Endodermal cell (in vitro differentiated cells): ENCODE results near the gene SPATS2. TPM values are rescaled to one million over a fixed set of nuclear protein-coding genes. Genes with fewer than 3 reads are reported as not detected.
A peak's percentile ranks its signal among the peaks of the same experiment; 100 is the strongest.

Experiments used
- DNase-seq: peaks from one replicate; pipeline ENCODE4 v3.0.0-alpha.2; 2017
- H3K27ac ChIP-seq: 2 replicates; pipeline ENCODE4 v1.5.1; 2013; ENCODE audit warnings: mild to moderate bottlenecking, low read depth, low read length, moderate library complexity
- H3K27me3 ChIP-seq: 2 replicates; pipeline ENCODE4 v1.6.1; 2013; ENCODE audit warnings: mild to moderate bottlenecking, low read length, moderate library complexity; ENCODE audit not compliant: insufficient read depth, control insufficient read depth, poor library complexity, severe bottlenecking
- H3K36me3 ChIP-seq: 2 replicates; pipeline ENCODE4 v1.7.0; 2013; ENCODE audit warnings: mild to moderate bottlenecking, low read length, moderate library complexity; ENCODE audit not compliant: control insufficient read depth, insufficient read depth
- H3K4me1 ChIP-seq: one replicate; pipeline ENCODE4 v1.7.0; 2013; ENCODE audit warnings: low read length; ENCODE audit not compliant: control insufficient read depth, insufficient read depth
- H3K4me3 ChIP-seq: 2 replicates; pipeline ENCODE4 v1.5.1; 2013; ENCODE audit warnings: mild to moderate bottlenecking, low read length, moderate library complexity
- H3K9ac ChIP-seq: 2 replicates; pipeline ENCODE4 v1.6.1; 2013; ENCODE audit warnings: mild to moderate bottlenecking, low read length, moderate library complexity; ENCODE audit not compliant: poor library complexity, severe bottlenecking; ENCODE audit errors: extremely low read depth
- H3K9me3 ChIP-seq: 2 replicates; pipeline ENCODE4 v1.6.1; 2013; ENCODE audit warnings: mild to moderate bottlenecking, low read length, moderate library complexity; ENCODE audit not compliant: control insufficient read depth
- H3K27ac Mint-ChIP-seq: 2 replicates; pipeline ENCODE4 v1.8.0; 2020; ENCODE audit warnings: mixed read lengths
- H3K27me3 Mint-ChIP-seq: 2 replicates; pipeline ENCODE4 v1.8.0; 2021; ENCODE audit warnings: mild to moderate bottlenecking, mixed read lengths; ENCODE audit not compliant: insufficient read depth
- H3K36me3 Mint-ChIP-seq: 2 replicates; pipeline ENCODE4 v1.8.0; 2020; ENCODE audit warnings: low read depth, mixed read lengths
- H3K4me1 Mint-ChIP-seq: 2 replicates; pipeline ENCODE4 v1.8.0; 2020; ENCODE audit warnings: mixed read lengths
- H3K4me3 Mint-ChIP-seq: 2 replicates; pipeline ENCODE4 v1.8.0; 2020; ENCODE audit warnings: mild to moderate bottlenecking, moderate library complexity, mixed read lengths
- H3K9me3 Mint-ChIP-seq: 2 replicates; pipeline ENCODE4 v1.8.0; 2020; ENCODE audit warnings: mild to moderate bottlenecking, mixed read lengths
- WGBS, 2 experiments: methylation state at CpG; one replicate each; pipeline versions ENCODE4 v1.1.5 to v1.1.7; 2013; ENCODE audit warnings: missing lambda C conversion rate in 2 of 2, mixed read lengths in 1 of 2; ENCODE audit not compliant: insufficient coverage in 1 of 2, insufficient read length in 1 of 2; 5-methylcytosine and 5-hydroxymethylcytosine counted together
- total RNA-seq, 2 donors: library from RNA; stranded (reverse); fragmentation: NEBNext Ultra II Directional in 1 of 2; extraction: Animal tissue kit (Norgen Biotek cat#: 25700) in 1 of 2; gene quantifications; 2 replicates in 1 of 2; 3 replicates in 1 of 2; pipeline ENCODE4 v1.2.1, GENCODE V29; 2021
- TF ChIP-seq, protein P1 (sequence below): fragments of 200-600 bp; sonication (generic); conservative IDR thresholded peaks from 2 replicates; pipeline ENCODE4 v1.5.0; 2021; ENCODE audit warnings: antibody characterized with exemption, mild to moderate bottlenecking

The SPATS2 gene
- total RNA-seq, 2 donors from 2014 or later: 50.2 to 64.8 TPM

DNA sequence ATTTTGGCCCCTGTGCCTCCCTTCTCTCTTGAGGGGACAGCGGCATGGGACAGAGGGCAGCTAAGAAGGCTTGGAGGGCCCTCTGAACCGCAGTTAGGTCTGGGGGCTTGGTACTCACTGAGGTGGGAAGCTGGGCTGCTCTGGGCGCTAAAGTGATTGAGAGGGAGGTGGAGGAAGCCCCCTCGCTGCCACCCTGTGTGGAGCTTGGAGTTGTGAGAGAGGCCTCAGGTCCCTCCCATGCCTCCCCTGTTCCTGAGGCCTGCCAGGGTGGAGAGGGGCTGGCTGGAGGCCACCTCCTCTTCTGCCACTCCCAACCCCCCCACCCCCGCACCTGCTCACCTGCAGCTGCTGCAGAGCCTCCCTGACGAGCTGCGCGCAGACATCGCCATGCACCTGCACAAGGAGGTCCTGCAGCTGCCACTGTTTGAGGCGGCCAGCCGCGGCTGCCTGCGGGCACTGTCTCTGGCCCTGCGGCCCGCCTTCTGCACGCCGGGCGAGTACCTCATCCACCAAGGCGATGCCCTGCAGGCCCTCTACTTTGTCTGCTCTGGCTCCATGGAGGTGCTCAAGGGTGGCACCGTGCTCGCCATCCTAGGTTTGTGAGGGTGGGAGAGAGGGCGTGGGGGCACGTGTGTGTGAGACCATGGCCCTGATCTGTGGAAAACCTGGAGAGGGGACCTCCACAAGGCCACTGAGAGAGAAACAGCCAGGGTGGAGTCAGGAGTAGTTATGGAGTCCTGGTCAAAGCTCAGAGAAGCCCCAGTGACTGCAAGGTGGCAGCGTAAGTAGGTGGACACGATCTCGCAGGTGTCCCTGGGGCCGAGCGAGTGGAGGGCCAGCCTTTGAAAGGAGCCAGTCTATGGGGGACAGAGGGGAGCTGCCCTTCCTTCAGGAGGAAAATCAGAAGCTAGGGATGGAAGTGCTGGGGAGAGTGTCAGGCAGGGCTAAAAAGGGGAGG lies 182.8 kb downstream of the SPATS2 start:
- TF ChIP-seq, protein P1, sequence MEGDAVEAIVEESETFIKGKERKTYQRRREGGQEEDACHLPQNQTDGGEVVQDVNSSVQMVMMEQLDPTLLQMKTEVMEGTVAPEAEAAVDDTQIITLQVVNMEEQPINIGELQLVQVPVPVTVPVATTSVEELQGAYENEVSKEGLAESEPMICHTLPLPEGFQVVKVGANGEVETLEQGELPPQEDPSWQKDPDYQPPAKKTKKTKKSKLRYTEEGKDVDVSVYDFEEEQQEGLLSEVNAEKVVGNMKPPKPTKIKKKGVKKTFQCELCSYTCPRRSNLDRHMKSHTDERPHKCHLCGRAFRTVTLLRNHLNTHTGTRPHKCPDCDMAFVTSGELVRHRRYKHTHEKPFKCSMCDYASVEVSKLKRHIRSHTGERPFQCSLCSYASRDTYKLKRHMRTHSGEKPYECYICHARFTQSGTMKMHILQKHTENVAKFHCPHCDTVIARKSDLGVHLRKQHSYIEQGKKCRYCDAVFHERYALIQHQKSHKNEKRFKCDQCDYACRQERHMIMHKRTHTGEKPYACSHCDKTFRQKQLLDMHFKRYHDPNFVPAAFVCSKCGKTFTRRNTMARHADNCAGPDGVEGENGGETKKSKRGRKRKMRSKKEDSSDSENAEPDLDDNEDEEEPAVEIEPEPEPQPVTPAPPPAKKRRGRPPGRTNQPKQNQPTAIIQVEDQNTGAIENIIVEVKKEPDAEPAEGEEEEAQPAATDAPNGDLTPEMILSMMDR: no peak
- Histone ChIP-seq H3K4me3 (no peak overlapping the region), H3K9ac (no peak overlapping the region), H3K4me1 (peaks cover 7% of the 10 kb centered on the region), H3K9me3 (no peaks in the 10 kb centered on the region), H3K27me3 (peaks cover 41% of the 10 kb centered on the region), H3K36me3 (no peaks in the 10 kb centered on the region), H3K27ac (no peak overlapping the region)
- peak overlapping the region; percentile 47 for H3K4me3 Mint-ChIP-seq
- peak overlapping the region; percentile 77 for H3K27ac Mint-ChIP-seq
- peak; percentile 56 for DNase-seq
- WGBS, 2 experiments: 90 to 95% methylated on average over 11 to 28 of the region's 28 CpGs
- no peaks in the 10 kb centered on the region for H3K36me3 Mint-ChIP-seq
- H3K27me3 Mint-ChIP-seq: peaks cover 70% of the 10 kb centered on the region
- peaks cover 27% of the 10 kb centered on the region for H3K4me1 Mint-ChIP-seq
- no peaks in the 10 kb centered on the region for H3K9me3 Mint-ChIP-seq

DNA sequence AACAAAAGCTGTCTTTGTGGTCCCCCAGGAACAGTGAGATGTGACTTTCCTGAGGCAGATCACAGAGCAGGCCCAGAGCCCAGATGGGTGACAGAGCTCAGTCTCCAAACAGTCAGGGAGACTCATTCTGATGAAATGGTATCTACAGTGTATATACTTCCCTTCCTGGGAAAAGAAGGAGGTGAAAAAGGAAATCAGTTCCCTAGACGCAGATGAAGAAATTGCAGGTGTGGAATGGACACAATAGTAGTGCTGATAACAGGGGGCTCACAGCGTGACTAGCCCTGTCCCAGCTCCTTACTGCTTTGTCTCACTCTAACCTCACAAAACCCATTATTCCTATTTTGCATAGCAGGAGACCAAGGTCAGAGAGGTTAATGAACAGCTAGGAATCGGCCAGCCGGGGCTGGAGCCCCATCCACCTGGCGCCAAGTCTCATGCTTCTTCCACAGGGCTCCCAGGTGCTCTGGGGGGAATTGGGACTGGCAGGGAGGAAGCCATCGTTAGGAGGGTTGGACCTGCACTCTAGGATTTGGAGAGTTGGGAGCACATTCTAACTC lies 183.5 kb downstream of the SPATS2 start:
- Histone ChIP-seq H3K9ac (no peak overlapping the region), H3K4me3 (no peak overlapping the region), H3K4me1 (peaks cover 7% of the 10 kb centered on the region), H3K27ac (no peak overlapping the region), H3K27me3 (peaks cover 35% of the 10 kb centered on the region), H3K9me3 (no peaks in the 10 kb centered on the region), H3K36me3 (no peaks in the 10 kb centered on the region)
- TF ChIP-seq, protein P1: no peak
- H3K4me3 Mint-ChIP-seq: no peak overlapping the region
- no peaks in the 10 kb centered on the region for H3K9me3 Mint-ChIP-seq
- peaks cover 24% of the 10 kb centered on the region for H3K4me1 Mint-ChIP-seq
- peak; percentile 71 for DNase-seq
- H3K27ac Mint-ChIP-seq: peak overlapping the region; percentile 77
- WGBS, 2 experiments: 69 to 74% methylated on average over 6 of the region's 6 CpGs
- peaks cover 62% of the 10 kb centered on the region for H3K27me3 Mint-ChIP-seq
- no peaks in the 10 kb centered on the region for H3K36me3 Mint-ChIP-seq

DNA sequence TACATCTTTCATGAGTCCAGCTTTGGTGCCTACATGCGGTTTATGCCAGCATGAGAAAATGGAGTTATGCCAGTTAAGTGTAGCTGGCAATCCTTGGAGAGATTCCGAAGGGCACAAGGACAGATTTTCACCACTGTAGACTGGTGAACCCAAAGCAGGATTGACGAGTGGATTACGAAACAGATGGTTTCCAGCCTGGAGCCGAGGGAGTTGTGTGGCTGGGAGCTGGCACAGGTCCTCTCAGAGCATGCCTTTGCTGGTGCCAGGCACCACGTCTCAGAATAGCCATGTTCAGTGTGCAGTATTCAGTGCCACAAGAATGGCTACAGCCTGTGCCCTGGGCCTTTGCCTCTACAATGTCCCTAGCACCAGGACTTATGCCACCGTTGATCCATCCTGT lies 184.8 kb downstream of the SPATS2 start:
- no peak overlapping the region for H3K27ac ChIP-seq
- H3K4me1 ChIP-seq: peaks cover 7% of the 10 kb centered on the region
- DNase-seq: no peak
- no peak overlapping the region for H3K27ac Mint-ChIP-seq
- H3K27me3 ChIP-seq: peaks cover 25% of the 10 kb centered on the region
- H3K27me3 Mint-ChIP-seq: peaks cover 50% of the 10 kb centered on the region
- TF ChIP-seq, protein P1: no peak
- no peak overlapping the region for H3K4me3 ChIP-seq
- no peak overlapping the region for H3K4me3 Mint-ChIP-seq
- peaks cover 24% of the 10 kb centered on the region for H3K4me1 Mint-ChIP-seq
- no peaks in the 10 kb centered on the region for H3K9me3 ChIP-seq
- WGBS, 2 experiments: 93 to 96% methylated on average over 6 to 7 of the region's 7 CpGs
- no peaks in the 10 kb centered on the region for H3K9me3 Mint-ChIP-seq
- H3K36me3 Mint-ChIP-seq: no peaks in the 10 kb centered on the region
- H3K9ac ChIP-seq: no peak overlapping the region
- H3K36me3 ChIP-seq: peaks cover 9% of the 10 kb centered on the region
